ENCODE results near the gene NUDT15.

The NUDT15 gene

GRCh38 chr13:48010698-48011097, 26.8 kb upstream of the NUDT15 start:
- H3K9ac ChIP-seq (ENCODE audit: low read length) = no peak overlapping the region
- H3K36me3 ChIP-seq (ENCODE audit: insufficient read depth, low read length) = no peaks in the 10 kb centered on the region; the same call in 1 of the 2 replicates
- no peaks in the 10 kb centered on the region for H3K9me3 ChIP-seq (ENCODE audit: low read length)
- no peak overlapping the region for H3K27ac ChIP-seq (ENCODE audit: low read depth, low read length, poor library complexity, severe bottlenecking)
- H3F3A ChIP-seq (ENCODE audit: insufficient read depth, low read length) = no peaks in the 10 kb centered on the region
- TF ChIP-seq EZH2 (IDR thresholded peaks at IDR 0.05; ENCODE audit: borderline replicate concordance, low read length) = no peak
- H3K9me2 ChIP-seq (ENCODE audit: low read depth, low read length) = no peaks in the 10 kb centered on the region
- no peak overlapping the region for H3K4me3 ChIP-seq (ENCODE audit: low read depth, low read length, poor library complexity, severe bottlenecking)
- H4K20me1 ChIP-seq (ENCODE audit: insufficient read depth, low read length) = no peaks in the 10 kb centered on the region
- no peak overlapping the region for H2AFZ ChIP-seq (ENCODE audit: low read length)
- no peaks in the 10 kb centered on the region for H3K79me2 ChIP-seq (ENCODE audit: insufficient read depth, low read length)
- no peaks in the 10 kb centered on the region for H3K27me3 ChIP-seq (ENCODE audit: insufficient read depth, low read length)
- H3K4me2 ChIP-seq (ENCODE audit: low read length) = no peak overlapping the region
- no peaks in the 10 kb centered on the region for H3K4me1 ChIP-seq (ENCODE audit: insufficient read depth, low read length, severe bottlenecking)

- no peaks in the 10 kb centered on the region for H3F3A ChIP-seq (ENCODE audit: insufficient read depth, low read length)
- H3K4me1 ChIP-seq (ENCODE audit: insufficient read depth, low read length, severe bottlenecking) = no peaks in the 10 kb centered on the region
- no peaks in the 10 kb centered on the region for H3K9me2 ChIP-seq (ENCODE audit: low read depth, low read length)
- no peak overlapping the region for H2AFZ ChIP-seq (ENCODE audit: low read length)
- H3K4me3 ChIP-seq (ENCODE audit: low read depth, low read length, poor library complexity, severe bottlenecking) = no peak overlapping the region
- no peaks in the 10 kb centered on the region for H3K79me2 ChIP-seq (ENCODE audit: insufficient read depth, low read length)
- no peak overlapping the region for H3K4me2 ChIP-seq (ENCODE audit: low read length)
- no peak for TF ChIP-seq CTCF (IDR thresholded peaks at IDR 0.05; ENCODE audit: low read length)
- TF ChIP-seq EZH2 (IDR thresholded peaks at IDR 0.05; ENCODE audit: borderline replicate concordance, low read length) = no peak
- no peaks in the 10 kb centered on the region for H3K27me3 ChIP-seq (ENCODE audit: insufficient read depth, low read length)
- no peak overlapping the region for H3K9ac ChIP-seq (ENCODE audit: low read length)
- no peaks in the 10 kb centered on the region for H4K20me1 ChIP-seq (ENCODE audit: insufficient read depth, low read length)
- H3K9me3 ChIP-seq (ENCODE audit: low read length) = no peaks in the 10 kb centered on the region
- H3K27ac ChIP-seq (ENCODE audit: low read depth, low read length, poor library complexity, severe bottlenecking) = no peak overlapping the region
- H3K36me3 ChIP-seq (ENCODE audit: insufficient read depth, low read length) = no peaks in the 10 kb centered on the region; the same call in 1 of the 2 replicates
These were observed 24.9 kb upstream of the NUDT15 start for GRCh38 chr13:48012668-48013067.

GRCh38 chr13:48014359-48014758, 23.2 kb upstream of the NUDT15 start:
- H3K4me3 ChIP-seq (ENCODE audit: low read depth, low read length, poor library complexity, severe bottlenecking) = no peak overlapping the region
- no peaks in the 10 kb centered on the region for H3K9me3 ChIP-seq (ENCODE audit: low read length)
- H3F3A ChIP-seq (ENCODE audit: insufficient read depth, low read length) = no peaks in the 10 kb centered on the region
- no peak overlapping the region for H2AFZ ChIP-seq (ENCODE audit: low read length)
- TF ChIP-seq CTCF (IDR thresholded peaks at IDR 0.05; ENCODE audit: low read length) = no peak
- no peak for TF ChIP-seq EZH2 (IDR thresholded peaks at IDR 0.05; ENCODE audit: borderline replicate concordance, low read length)
- no peak overlapping the region for H3K4me2 ChIP-seq (ENCODE audit: low read length)
- no peaks in the 10 kb centered on the region for H3K79me2 ChIP-seq (ENCODE audit: insufficient read depth, low read length)
- no peaks in the 10 kb centered on the region for H4K20me1 ChIP-seq (ENCODE audit: insufficient read depth, low read length)
- H3K36me3 ChIP-seq (ENCODE audit: insufficient read depth, low read length) = no peaks in the 10 kb centered on the region; the same call in 1 of the 2 replicates
- H3K4me1 ChIP-seq (ENCODE audit: insufficient read depth, low read length, severe bottlenecking) = no peaks in the 10 kb centered on the region
- no peaks in the 10 kb centered on the region for H3K9me2 ChIP-seq (ENCODE audit: low read depth, low read length)
- H3K27me3 ChIP-seq (ENCODE audit: insufficient read depth, low read length) = no peaks in the 10 kb centered on the region
- no peak overlapping the region for H3K27ac ChIP-seq (ENCODE audit: low read depth, low read length, poor library complexity, severe bottlenecking)
- no peak overlapping the region for H3K9ac ChIP-seq (ENCODE audit: low read length)

- Histone ChIP-seq H3K9me3 (ENCODE audit: low read length) (no peaks in the 10 kb centered on the region), H3K9me2 (ENCODE audit: low read depth, low read length) (no peaks in the 10 kb centered on the region), H4K20me1 (ENCODE audit: insufficient read depth, low read length) (no peaks in the 10 kb centered on the region), H3K27ac (ENCODE audit: low read depth, low read length, poor library complexity, severe bottlenecking) (no peak overlapping the region), H3K4me1 (ENCODE audit: insufficient read depth, low read length, severe bottlenecking) (no peaks in the 10 kb centered on the region), H3K79me2 (ENCODE audit: insufficient read depth, low read length) (no peaks in the 10 kb centered on the region), H3K36me3 (ENCODE audit: insufficient read depth, low read length) (no peaks in the 10 kb centered on the region; the same call in 1 of the 2 replicates), H3K27me3 (ENCODE audit: insufficient read depth, low read length) (no peaks in the 10 kb centered on the region), H3K9ac (ENCODE audit: low read length) (no peak overlapping the region), H2AFZ (ENCODE audit: low read length) (no peak overlapping the region), H3K4me2 (ENCODE audit: low read length) (no peak overlapping the region), H3F3A (ENCODE audit: insufficient read depth, low read length) (no peaks in the 10 kb centered on the region), H3K4me3 (ENCODE audit: low read depth, low read length, poor library complexity, severe bottlenecking) (no peak overlapping the region)
- TF ChIP-seq CTCF (IDR thresholded peaks at IDR 0.05; ENCODE audit: low read length) (no peak), EZH2 (IDR thresholded peaks at IDR 0.05; ENCODE audit: borderline replicate concordance, low read length) (no peak)
These were observed 18.9 kb upstream of the NUDT15 start for GRCh38 chr13:48018637-48019036.
